Measurements from ENCODE around the gene SLC37A3. TPM values are rescaled to one million over a fixed set of nuclear protein-coding genes. Genes with fewer than 3 reads are reported as not detected.
A peak's percentile ranks its signal among the peaks of the same experiment; 100 is the strongest.

The SLC37A3 gene
- total and polyA plus RNA-seq, 2 experiments from 2014 or later: 44.9 to 64.5 TPM

- peaks cover 5% of the 10 kb centered on the region for H3K4me1 ChIP-seq (ENCODE audit: insufficient read depth)
- no peaks in the 10 kb centered on the region for H4K20me1 ChIP-seq (ENCODE audit: insufficient read depth, poor library complexity, severe bottlenecking)
- H3K9me3 ChIP-seq (ENCODE audit: low read depth): no peaks in the 10 kb centered on the region
- no peaks in the 10 kb centered on the region for H3K9me2 ChIP-seq (replicated peaks; ENCODE audit: insufficient read depth)
- WGBS (ENCODE audit: low lambda C conversion rate, missing lambda C conversion rate): 89% methylated on average over 4 of the region's 4 CpGs
- H3K4me3 ChIP-seq: no peak overlapping the region
- no peaks in the 10 kb centered on the region for H3K79me2 ChIP-seq
- H3K4me2 ChIP-seq: no peak overlapping the region
- no peak for DNase-seq (ENCODE audit: low spot score)
- no peak overlapping the region for H3K27ac ChIP-seq
- no peaks in the 10 kb centered on the region for H3K36me3 ChIP-seq (replicated peaks; ENCODE audit: insufficient read depth, low read depth)
- TF ChIP-seq CTCF (IDR thresholded peaks at IDR 0.05; ENCODE audit: poor library complexity): no peak
- TF ChIP-seq EZH2 (IDR thresholded peaks at IDR 0.05; ENCODE audit: borderline replicate concordance): no peak
- TF ChIP-seq EZH2phosphoT487 (IDR thresholded peaks at IDR 0.05; ENCODE audit: low read depth, severe bottlenecking, unreplicated experiment): no peak
- no peak overlapping the region for H2AFZ ChIP-seq
- H3K27me3 ChIP-seq: no peaks in the 10 kb centered on the region
Measured at GRCh38 chr7:140317597-140317996, 80.7 kb downstream of the SLC37A3 start.

- no peak overlapping the region for H2AFZ ChIP-seq
- 55% methylated on average over 7 of the region's 7 CpGs for WGBS (ENCODE audit: low lambda C conversion rate, missing lambda C conversion rate)
- H3K27me3 ChIP-seq: no peaks in the 10 kb centered on the region
- no peak overlapping the region for H3K4me3 ChIP-seq
- H3K9me3 ChIP-seq (ENCODE audit: low read depth): peaks cover 7% of the 10 kb centered on the region
- H3K36me3 ChIP-seq (replicated peaks; ENCODE audit: insufficient read depth, low read depth): no peaks in the 10 kb centered on the region
- H3K79me2 ChIP-seq: no peaks in the 10 kb centered on the region
- H3K4me2 ChIP-seq: peak overlapping the region; percentile 19
- no peaks in the 10 kb centered on the region for H4K20me1 ChIP-seq (ENCODE audit: insufficient read depth, poor library complexity, severe bottlenecking)
- DNase-seq (ENCODE audit: low spot score): peak; percentile 51
- peaks cover 5% of the 10 kb centered on the region for H3K4me1 ChIP-seq (ENCODE audit: insufficient read depth)
- H3K9me2 ChIP-seq (replicated peaks; ENCODE audit: insufficient read depth): no peaks in the 10 kb centered on the region
- no peak for TF ChIP-seq EZH2phosphoT487 (IDR thresholded peaks at IDR 0.05; ENCODE audit: low read depth, severe bottlenecking, unreplicated experiment)
- no peak for TF ChIP-seq CTCF (IDR thresholded peaks at IDR 0.05; ENCODE audit: poor library complexity)
- TF ChIP-seq EZH2 (IDR thresholded peaks at IDR 0.05; ENCODE audit: borderline replicate concordance): no peak
- H3K27ac ChIP-seq: peak overlapping the region; percentile 31
Measured at GRCh38 chr7:140316165-140316661, 82.1 kb downstream of the SLC37A3 start.

- no peak for TF ChIP-seq CTCF (IDR thresholded peaks at IDR 0.05; ENCODE audit: poor library complexity)
- TF ChIP-seq EZH2phosphoT487 (IDR thresholded peaks at IDR 0.05; ENCODE audit: low read depth, severe bottlenecking, unreplicated experiment): no peak
- TF ChIP-seq EZH2 (IDR thresholded peaks at IDR 0.05; ENCODE audit: borderline replicate concordance): no peak
- Histone ChIP-seq H4K20me1 (ENCODE audit: insufficient read depth, poor library complexity, severe bottlenecking) (no peaks in the 10 kb centered on the region), H3K36me3 (replicated peaks; ENCODE audit: insufficient read depth, low read depth) (no peaks in the 10 kb centered on the region), H3K79me2 (no peaks in the 10 kb centered on the region), H3K4me1 (ENCODE audit: insufficient read depth) (peaks cover 5% of the 10 kb centered on the region), H3K9me3 (ENCODE audit: low read depth) (peaks cover 7% of the 10 kb centered on the region), H3K4me3 (no peak overlapping the region), H3K27me3 (no peaks in the 10 kb centered on the region), H3K9me2 (replicated peaks; ENCODE audit: insufficient read depth) (no peaks in the 10 kb centered on the region), H2AFZ (no peak overlapping the region), H3K27ac (peak overlapping the region; percentile 6), H3K4me2 (peak overlapping the region; percentile 19)
- DNase-seq (ENCODE audit: low spot score): no peak
- 72% methylated on average over 15 of the region's 15 CpGs for WGBS (ENCODE audit: low lambda C conversion rate, missing lambda C conversion rate)
Measured at GRCh38 chr7:140315498-140316164, 82.7 kb downstream of the SLC37A3 start.
